Measurements from ENCODE around the gene TINAG.

TINAG gene

DNA sequence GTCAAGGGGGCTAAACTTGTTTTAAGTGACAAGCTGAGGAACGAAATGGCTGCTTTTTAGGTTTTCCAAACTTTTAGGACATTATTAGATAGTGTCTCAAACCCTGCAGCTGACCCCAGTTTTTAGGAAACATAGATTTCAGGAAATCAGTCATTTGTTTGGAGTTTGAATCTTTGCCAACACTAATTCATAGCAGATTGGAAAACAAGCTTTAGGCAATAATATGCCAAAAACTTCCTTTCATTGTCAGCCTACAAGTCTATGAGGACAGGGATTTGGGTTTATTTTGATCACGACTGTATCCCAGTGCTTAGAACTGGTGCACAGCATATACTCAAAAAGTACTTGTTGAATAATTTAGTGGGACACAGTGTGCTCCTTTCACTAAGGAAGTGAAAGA is 123.2 kb downstream of the TINAG start:
- DNase-seq: peak; percentile 40
